NCI-H146 treated with DMSO at 0.1 percent for 48 hours (cell line): ENCODE data around the gene INSYN2B.
"Not testable (repeated sequence)": the region's sequence is repeated elsewhere in the genome, so short reads cannot be mapped to it uniquely, and the experiment has no call there.

Source experiments
- DNase-seq: peaks from one replicate; lab custom pipeline; 2025; ENCODE audit not compliant: unreplicated experiment; lab: John Stamatoyannopoulos, UW

Gene INSYN2B

GRCh38 chr5:169973056-169973455 lies 7.2 kb downstream of the INSYN2B start:
- no peak for DNase-seq

- no peak for DNase-seq
These were observed 8.5 kb downstream of the INSYN2B start for GRCh38 chr5:169971780-169972179.

GRCh38 chr5:169970911-169971765 lies 9.2 kb downstream of the INSYN2B start:
- no peak for DNase-seq

- no peak for DNase-seq
These were observed 10.0 kb downstream of the INSYN2B start for GRCh38 chr5:169970339-169970738.

- DNase-seq: no peak
These were observed 16.0 kb downstream of the INSYN2B start for GRCh38 chr5:169964246-169964645.

GRCh38 chr5:169960659-169961058 lies 19.6 kb downstream of the INSYN2B start:
- no peak for DNase-seq

- no peak for DNase-seq
These were observed 22.0 kb downstream of the INSYN2B start for GRCh38 chr5:169958278-169958677.

- DNase-seq: no peak
These were observed 23.5 kb downstream of the INSYN2B start for GRCh38 chr5:169956756-169957155.

GRCh38 chr5:169956126-169956525 lies 24.2 kb downstream of the INSYN2B start:
- DNase-seq: no peak

- DNase-seq: no peak
These were observed 25.5 kb downstream of the INSYN2B start for GRCh38 chr5:169954786-169955185.

GRCh38 chr5:169953196-169953595 lies 27.1 kb downstream of the INSYN2B start:
- not testable (repeated sequence) for DNase-seq

GRCh38 chr5:169950333-169950732 lies 30.0 kb downstream of the INSYN2B start:
- no peak for DNase-seq

GRCh38 chr5:169946743-169947295 lies 33.5 kb downstream of the INSYN2B start:
- no peak for DNase-seq

GRCh38 chr5:169945831-169946261 lies 34.4 kb downstream of the INSYN2B start:
- no peak for DNase-seq

GRCh38 chr5:169944922-169945680 lies 35.2 kb downstream of the INSYN2B start:
- no peak for DNase-seq

GRCh38 chr5:169944115-169944514 lies 36.2 kb downstream of the INSYN2B start:
- no peak for DNase-seq

GRCh38 chr5:169943026-169943425 lies 37.3 kb downstream of the INSYN2B start:
- no peak for DNase-seq

GRCh38 chr5:169942181-169942580 lies 38.1 kb downstream of the INSYN2B start:
- DNase-seq: no peak

- DNase-seq: no peak
These were observed 38.8 kb downstream of the INSYN2B start for GRCh38 chr5:169941542-169941941.

GRCh38 chr5:169939731-169940130 lies 40.6 kb downstream of the INSYN2B start:
- no peak for DNase-seq

- no peak for DNase-seq
These were observed 41.9 kb downstream of the INSYN2B start for GRCh38 chr5:169938439-169938838.

GRCh38 chr5:169935762-169936161 lies 44.5 kb downstream of the INSYN2B start:
- no peak for DNase-seq
